HG02610 (cell line): ENCODE measurements around the gene SSX2IP.
"Not testable (repeated sequence)": the region's sequence is repeated elsewhere in the genome, so short reads cannot be mapped to it uniquely, and the experiment has no call there.

ENCODE experiments used
- ATAC-seq: cut with Tn5 transposase; IDR thresholded peaks from one replicate; pipeline ENCODE4 v1.9.1; 2021; ENCODE audit warnings: mild to moderate bottlenecking, moderate library complexity; ENCODE audit not compliant: unreplicated experiment

Gene SSX2IP

DNA sequence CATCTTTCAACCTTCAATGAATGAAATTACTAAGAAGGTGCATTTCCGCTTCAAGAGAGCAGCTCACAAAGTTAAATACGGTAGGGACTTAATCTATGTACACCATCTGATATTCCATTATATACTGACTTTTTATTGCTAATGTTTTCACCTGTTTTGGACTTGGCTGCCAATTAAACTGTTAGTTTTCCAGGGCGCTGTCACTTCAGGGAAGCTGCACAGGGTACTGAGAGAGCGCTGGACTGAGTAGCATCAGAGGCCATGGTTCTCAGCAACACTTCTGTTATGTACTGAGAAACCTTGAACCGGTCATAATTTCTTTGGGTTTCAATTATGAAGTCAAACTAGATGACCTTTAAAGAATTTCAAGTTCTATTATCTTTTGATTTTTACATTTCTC is 8.2 kb downstream of the SSX2IP start:
- no peak for ATAC-seq

DNA sequence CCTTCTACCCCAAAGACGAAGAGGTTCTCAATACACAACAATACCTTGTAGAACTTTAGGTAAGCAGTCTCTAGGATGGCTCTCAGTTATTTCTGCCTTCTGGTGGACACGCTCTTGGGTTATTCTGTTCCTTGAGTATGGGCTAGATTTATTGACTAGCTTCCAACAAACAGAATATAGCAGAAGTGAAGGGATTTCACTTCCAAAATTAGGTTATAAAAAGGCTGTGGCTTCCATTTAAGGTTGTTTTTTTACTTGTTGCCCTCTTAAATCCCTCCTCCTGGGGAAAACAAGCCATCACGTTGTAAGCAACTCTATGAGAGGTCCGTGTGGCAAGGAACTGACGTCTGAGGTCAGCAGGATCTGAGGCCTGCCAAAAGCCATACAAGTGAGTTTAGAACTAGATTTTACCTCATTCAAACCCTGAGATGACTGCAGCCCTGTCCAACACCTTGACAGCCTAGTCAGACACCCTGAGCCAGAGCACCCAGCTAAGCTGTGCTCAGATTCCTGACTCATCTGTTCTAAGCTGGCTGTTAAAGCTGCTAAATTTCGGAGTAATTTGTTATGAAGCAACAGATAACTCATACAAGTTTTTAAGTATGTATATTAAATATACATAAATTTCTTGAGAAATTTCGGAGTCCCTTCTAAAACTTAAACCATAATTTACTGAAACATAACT is 12.7 kb downstream of the SSX2IP start:
- no peak for ATAC-seq

DNA sequence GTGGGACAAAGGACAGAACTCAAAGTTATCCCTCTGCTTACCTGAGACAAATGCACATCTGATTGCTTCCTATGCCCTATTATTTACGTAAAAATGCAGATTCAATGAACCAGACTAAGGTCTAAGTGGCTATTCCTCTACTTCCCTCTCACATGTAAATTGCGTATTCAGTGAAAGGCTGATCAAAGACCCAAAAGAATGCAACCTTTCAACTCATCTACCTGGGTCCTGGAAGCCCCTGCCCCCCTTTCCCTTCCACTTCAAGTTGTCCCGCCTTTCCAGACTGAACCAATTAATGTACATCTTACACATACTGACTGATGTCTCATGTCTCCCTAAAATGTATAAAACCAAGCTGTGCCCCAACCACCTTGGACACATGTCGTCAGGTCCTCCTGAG is 14.6 kb downstream of the SSX2IP start:
- no peak for ATAC-seq

- ATAC-seq = no peak
Observed at GRCh38 chr1:84675106-84675505, 15.2 kb downstream of the SSX2IP start.

DNA sequence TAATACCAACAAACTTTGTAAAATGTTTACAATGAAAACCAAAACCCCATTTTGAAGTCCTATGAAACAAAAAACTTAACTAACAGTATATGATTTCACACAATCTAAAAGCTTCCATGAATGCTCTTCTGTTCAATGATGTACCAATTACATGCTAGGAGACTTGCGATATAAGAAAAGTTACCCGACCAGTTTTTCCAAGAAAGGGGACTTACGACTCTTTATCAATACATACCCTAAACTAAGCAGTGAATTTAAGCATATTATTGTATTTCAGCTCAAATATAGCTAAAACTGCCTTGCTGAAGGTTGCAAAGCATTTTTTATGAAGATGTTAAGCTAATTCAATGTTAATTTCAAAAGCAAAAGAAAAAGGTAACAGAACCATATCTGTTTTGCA is 15.6 kb downstream of the SSX2IP start:
- ATAC-seq = no peak

- no peak for ATAC-seq
Observed at GRCh38 chr1:84674021-84674420, 16.2 kb downstream of the SSX2IP start.

GRCh38 chr1:84672080-84672854 is 18.0 kb downstream of the SSX2IP start:
- ATAC-seq = no peak

GRCh38 chr1:84669831-84670230 is 20.4 kb downstream of the SSX2IP start:
- ATAC-seq = no peak

DNA sequence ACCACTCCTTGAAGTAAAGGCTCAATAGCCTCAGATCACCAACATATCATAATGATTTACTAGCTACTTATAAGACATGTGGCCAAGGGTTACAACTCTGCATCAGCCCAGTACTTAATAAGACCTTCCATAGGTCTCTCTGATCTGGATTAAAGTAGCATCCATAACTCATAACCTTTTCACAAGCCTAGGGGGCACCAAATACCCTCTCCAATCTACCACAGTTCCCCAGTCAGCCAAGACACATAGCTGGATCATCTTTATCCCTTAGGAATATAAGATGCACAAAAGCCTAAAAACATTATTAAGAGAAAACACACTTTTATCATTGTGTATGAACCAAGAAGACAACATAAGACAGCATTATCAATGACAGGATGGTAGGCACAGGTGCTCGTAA is 22.1 kb downstream of the SSX2IP start:
- no peak for ATAC-seq

- ATAC-seq = no peak
Observed at GRCh38 chr1:84665703-84666317, 24.5 kb downstream of the SSX2IP start.

GRCh38 chr1:84653130-84653677 is 37.1 kb downstream of the SSX2IP start:
- ATAC-seq = no peak

- ATAC-seq = no peak
Observed at GRCh38 chr1:84644472-84644871, 45.8 kb downstream of the SSX2IP start.

DNA sequence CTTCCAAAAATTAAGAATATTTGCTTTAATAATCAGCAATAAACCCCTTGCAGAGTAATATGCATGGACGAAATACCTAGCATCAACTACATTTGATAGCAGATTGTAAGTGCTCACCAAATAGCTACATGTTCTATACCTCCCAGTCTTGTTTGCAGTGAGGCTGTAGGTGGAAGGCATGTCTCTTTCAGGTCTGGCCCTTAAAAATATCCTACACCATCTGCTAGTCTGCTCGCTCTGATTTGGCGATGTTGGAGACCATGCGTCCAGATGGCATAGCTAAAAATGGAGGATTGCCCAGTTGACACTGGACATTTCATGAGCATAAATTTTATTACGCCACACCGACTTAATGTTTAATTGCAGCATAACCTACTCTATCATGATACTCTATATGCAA is 47.1 kb downstream of the SSX2IP start:
- no peak for ATAC-seq

- no peak for ATAC-seq
Observed at GRCh38 chr1:84642774-84643173, 47.5 kb downstream of the SSX2IP start.

- not testable (repeated sequence) for ATAC-seq
Observed at GRCh38 chr1:84639731-84640130, 50.5 kb downstream of the SSX2IP start.

DNA sequence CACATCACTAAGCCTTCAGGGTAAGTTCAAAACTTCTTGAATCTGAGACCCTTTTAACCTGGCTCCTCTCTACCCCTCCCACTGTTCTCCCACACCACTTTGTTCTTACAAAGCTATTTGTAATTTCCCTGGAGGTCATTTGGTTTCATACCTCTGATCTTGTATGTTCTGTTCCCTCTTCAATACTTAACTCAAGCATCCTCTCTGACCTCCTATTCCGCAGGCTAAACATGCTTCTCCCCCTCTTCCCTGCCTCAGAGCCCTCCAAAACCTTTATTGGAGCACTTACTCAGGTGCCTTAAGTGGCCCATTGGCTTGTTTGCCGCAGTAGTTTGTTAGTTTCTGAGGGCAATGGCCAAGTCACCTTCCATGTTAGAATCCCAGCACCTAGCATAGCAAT is 54.8 kb downstream of the SSX2IP start:
- no peak for ATAC-seq

DNA sequence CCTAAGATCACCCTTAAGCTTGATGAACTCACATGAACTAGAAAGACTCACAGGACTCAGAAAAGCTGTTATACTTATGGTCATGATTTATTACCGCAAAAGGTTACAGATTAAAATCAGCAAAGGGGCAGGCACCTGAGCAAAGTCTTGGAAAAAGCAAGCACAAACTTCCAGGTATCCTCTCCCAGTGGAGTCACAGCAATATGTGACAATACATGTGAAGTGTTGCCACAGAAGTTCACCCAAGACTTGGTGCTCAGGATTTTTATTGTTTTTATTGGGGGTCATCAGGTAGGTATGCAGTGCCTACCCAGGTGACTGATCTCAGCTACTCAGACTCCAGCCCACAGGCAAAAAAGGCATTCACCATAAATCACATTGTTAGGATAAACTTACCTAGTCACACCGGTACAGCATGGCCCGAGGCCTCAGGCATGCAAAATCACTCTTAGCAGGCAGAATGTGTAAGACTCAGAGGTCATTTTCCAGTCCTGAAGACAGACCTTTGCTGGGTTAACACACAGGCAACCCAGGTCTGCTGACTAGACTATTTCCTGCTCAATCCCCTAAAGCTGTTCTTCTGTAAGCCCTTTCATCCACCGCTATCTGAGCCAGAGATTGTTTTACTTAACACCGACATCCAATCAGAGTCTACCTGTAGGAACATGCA is 55.6 kb downstream of the SSX2IP start:
- ATAC-seq = no peak

DNA sequence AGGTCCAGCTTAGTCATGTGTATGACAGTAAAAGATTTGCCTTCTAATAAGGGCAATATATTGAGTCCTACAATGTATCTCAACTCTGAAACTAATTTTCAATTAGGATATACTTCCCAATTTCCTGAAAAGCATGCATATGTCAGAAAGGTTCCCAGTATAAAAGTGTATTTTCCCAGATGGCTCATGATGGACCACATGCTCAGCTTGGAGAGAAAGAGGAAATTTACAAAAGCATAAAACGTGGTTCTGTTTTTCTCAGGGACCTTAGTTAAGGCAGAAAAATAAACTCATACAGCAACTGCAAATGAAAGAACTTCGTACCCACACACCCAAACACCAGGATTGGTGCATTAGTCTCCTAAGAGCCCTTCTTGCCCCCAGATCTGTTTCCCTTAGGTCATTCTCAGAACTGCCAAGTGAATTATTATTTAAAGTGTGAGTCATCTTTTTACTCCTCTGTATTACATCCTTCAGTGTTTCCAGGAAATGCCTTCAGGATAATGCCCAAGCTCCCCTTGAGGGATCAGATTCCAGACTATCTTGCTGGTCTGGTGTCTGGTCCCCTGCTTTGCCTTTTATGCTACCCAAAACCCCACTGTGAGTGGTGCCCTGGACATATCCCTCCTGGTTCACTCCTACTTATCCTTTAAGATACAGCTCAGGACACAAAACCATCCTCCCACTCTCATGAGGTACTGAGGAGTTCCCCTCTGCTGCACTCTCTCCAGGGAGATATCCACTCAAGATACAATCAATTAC is 57.4 kb downstream of the SSX2IP start:
- no peak for ATAC-seq

DNA sequence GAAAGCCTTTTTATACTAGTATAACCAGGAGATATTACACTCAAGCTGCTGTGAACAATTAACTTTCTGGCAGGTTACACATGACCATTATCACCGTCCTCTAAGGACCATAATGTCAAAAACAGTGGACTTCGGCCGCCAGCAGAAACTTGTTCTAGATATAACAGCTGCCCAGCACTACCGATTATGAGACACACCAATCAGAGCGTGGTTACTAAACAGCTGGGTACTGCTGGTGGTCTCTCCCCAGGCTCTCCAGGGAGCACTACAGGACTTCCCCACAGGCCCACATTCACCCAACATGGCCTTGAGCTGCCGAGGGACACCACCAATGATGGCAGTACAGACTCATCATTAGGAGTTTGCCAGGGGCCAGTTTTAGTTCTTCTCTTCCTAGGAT is 58.1 kb downstream of the SSX2IP start:
- no peak for ATAC-seq

DNA sequence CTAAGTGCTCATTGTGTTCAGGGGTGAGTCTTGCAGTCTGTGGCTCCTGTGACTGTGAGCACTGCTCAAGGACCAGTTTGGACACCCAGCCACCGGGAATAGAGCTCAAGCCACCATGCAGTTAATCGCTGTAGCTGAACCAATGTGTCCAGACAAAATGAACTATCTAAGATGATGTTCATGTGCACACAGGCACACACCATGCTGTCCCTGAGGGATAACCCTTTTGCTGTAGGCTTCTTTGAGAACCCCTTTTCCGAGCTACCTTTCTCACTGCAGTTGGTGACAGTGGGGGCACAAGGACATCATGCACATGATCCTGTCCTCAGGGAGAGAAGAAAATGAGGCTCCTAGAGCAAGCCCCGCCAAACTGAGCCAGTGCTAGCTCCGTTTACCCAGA is 65.4 kb downstream of the SSX2IP start:
- ATAC-seq = no peak

GRCh38 chr1:84621553-84621952 is 68.7 kb downstream of the SSX2IP start:
- no peak for ATAC-seq
